Measurements from ENCODE around the gene ST7L.

DNA sequence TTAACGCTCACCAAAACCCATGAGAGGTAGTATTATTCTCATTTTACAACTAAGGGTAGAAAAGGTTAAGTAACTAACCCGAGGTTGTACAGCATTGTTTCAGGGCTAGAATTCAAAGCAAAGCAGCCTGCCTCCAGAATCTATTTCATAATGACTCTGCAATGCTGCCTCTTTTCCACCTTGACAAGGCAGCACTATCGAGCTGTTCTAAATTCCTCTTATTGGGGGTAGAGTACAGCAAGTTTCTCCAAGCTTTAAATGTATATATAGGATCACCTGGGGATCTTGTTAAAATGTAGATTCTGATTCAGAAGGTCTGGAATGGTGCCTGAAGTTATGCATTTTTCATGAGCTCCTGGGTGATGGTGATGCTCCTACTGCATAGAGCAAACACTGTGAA, 80.1 kb downstream of the ST7L start:
- TF ChIP-seq, protein P1, sequence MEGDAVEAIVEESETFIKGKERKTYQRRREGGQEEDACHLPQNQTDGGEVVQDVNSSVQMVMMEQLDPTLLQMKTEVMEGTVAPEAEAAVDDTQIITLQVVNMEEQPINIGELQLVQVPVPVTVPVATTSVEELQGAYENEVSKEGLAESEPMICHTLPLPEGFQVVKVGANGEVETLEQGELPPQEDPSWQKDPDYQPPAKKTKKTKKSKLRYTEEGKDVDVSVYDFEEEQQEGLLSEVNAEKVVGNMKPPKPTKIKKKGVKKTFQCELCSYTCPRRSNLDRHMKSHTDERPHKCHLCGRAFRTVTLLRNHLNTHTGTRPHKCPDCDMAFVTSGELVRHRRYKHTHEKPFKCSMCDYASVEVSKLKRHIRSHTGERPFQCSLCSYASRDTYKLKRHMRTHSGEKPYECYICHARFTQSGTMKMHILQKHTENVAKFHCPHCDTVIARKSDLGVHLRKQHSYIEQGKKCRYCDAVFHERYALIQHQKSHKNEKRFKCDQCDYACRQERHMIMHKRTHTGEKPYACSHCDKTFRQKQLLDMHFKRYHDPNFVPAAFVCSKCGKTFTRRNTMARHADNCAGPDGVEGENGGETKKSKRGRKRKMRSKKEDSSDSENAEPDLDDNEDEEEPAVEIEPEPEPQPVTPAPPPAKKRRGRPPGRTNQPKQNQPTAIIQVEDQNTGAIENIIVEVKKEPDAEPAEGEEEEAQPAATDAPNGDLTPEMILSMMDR (IDR thresholded peaks at IDR 0.05) = no peak
- TF ChIP-seq POLR2A (IDR thresholded peaks at IDR 0.05) = no peak
